ENCODE measurements around the gene KIFC3.
"Not testable (repeated sequence)": the region's sequence is repeated elsewhere in the genome, so short reads cannot be mapped to it uniquely, and the experiment has no call there.

The KIFC3 gene

DNA sequence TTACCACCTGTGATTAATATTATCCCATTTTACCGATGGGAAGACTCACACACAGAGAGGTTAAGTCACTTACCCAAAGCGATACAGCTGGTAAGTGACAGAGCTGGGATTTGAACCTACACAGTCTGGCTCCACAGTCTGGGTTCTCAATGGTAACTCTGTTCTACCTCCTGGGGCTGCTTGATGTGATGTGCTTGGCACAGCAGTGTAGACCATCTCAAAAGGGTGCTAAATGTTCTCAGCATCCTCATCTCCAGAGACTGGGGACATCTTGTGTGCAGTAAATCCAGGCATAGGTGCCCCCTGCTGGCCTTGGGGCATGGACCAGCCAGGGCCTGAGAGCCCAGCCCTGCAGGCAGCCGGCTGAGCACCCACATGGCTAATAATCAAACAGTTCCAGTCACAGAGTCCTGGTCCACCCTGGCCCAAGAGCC, 82.1 kb downstream of the KIFC3 start:
- FAIRE-seq = no peak

DNA sequence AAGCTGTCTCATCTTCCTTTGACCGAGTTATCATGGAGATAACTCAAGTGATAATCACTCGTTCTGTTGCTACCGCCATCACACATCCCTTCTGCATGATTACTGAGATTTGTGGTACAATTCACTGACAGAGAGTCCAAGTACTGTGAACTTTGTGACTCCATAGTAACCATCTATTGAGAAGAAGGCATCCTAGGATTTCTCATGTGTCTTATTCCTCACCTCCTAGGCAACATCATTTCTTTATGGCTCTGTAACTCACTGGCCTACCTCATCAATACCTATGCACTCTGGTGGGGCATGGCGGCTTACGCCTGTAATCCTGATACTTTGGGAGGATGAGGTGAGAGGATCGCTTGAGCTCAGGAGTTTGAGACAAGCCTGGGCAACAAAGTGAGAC, 88.2 kb downstream of the KIFC3 start:
- FAIRE-seq = no peak

DNA sequence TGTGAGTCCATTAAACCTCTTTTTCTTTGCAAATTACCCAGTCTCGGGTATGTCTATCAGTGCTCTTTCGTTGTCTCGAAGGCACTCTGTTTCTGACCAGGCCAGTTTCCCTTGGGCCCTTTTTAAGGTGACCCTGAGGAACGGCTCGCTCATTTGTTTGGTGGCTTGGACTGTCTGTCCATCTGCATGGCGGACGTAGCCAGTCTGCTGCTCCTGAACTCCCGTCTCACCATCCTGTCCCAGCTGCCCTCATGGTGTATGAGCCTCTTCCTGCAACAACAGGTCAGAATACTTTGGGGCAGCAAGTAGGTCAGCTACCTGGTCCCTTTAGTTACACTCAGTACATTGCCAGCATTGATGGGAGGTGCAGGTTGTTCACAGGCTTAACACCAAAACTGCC, 88.7 kb downstream of the KIFC3 start:
- no peak for FAIRE-seq

DNA sequence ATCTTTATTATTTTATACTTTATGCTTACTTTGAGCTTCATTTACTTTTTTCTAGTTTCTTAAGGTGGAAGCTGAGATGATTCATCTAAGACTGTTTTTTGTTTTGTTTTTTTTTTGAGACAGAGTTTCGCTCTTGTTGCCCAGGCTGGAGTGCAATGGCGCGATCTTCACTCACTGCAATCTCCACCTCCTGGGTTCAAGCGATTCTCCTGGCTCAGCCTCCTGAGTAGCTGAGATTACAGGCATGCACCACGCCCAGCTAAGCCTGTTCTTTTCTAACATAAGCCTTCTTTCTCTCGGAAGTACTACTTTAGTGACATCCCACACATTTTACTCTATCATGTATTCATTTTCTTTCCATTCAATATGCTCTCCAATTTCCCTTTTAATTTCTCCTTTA, 89.7 kb downstream of the KIFC3 start:
- not testable (repeated sequence) for FAIRE-seq

DNA sequence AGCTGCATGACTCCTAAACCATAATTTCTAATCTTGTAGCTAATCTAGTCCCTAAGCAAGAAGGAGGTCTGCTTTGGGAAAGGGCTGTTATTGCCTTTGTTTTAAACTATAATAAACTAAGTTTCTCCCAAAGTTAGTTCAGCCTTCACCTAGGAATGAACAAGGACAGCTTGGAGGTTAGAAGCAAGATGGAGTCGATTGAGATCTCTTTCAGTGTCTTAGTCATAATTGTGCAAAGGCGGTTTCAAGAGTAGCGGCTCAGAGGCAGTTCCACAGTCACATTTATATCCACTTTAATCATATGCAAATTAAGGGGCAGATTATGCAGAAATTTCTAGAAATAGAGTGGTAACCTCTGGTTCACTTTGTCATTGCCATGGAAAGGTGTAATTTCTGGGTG, 90.3 kb downstream of the KIFC3 start:
- FAIRE-seq = no peak

DNA sequence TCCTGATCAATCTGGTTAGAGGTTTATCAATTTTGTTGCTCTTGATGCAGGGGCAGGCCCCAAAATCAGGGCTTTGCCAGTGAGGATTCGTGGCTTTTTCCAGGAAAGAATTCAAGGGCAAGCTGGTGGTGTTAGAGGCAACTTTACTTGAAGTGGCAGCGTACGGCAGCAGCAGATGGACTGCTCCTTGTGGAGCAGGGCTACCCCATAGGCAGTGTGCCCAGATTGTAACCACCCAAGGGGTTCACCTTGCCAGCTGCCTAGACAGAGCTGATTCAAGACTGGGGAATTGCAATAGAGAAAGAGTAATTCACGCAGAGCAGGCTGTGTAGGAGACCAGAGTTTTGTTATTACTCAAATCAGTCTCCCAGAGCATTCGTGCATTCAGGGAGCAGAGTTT, 90.9 kb downstream of the KIFC3 start:
- no peak for FAIRE-seq

DNA sequence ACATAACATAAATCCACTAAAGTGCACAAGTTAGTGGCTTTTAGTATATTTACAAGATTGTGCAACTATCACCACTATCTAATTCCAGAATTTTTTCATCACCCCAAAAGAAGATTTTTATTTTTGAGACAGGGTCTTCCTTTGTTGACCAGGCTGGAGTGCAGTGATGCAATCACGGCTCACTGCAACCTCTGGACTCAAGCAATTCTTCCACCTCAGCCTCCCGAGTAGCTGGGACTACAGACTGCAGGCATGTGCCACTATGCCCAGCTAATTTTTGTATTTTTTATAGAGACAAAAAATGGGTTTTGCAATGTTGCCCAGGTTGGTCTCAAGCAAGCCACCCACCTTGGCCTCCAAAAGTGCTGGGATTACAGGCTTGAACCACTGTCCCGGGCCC, 92.6 kb downstream of the KIFC3 start:
- no peak for FAIRE-seq
